ENCODE measurements around the gene SPAG17. TPM values are rescaled to one million over a fixed set of nuclear protein-coding genes. Genes with fewer than 3 reads are reported as not detected.

Gene SPAG17
- 0.09 TPM in 1 of 2 replicates, not detected in the other for total RNA-seq (ENCODE audit: low replicate concordance)

- TF ChIP-seq CTCF (IDR thresholded peaks at IDR 0.05; ENCODE audit: insufficient read depth, low read length), result peak; percentile 40
- peak within 1 kb of the TSS; percentile 44 for H3K4me3 ChIP-seq (ENCODE audit: low read depth, low read length)
- peak; percentile 23 for DNase-seq (ENCODE audit: low read depth)
These were observed at the start of gene SPAG17 for GRCh38 chr1:118185084-118185832. SPAG17 (minus strand) TSS chr1:118185228; CDS start chr1:118185157, 71 bp downstream.

DNA sequence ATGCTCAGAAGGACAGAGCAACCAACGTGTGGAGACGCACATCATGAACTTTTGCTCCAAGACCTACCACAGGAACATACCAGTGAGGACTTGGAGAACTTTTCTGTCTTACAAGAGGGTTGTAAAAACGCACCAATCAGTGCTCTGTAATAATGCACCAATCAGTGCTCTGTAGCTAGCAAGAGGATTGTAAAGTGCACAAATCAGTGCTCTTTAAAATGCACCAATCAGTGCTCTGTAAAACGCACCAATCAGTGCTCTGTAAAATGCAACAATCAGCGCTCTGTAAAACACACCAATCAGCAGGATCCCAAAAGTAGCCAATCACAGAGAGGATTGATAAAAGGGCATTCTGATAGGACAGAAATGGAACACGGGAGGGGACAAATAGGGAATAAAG is 40.4 kb upstream of the SPAG17 start:
- no peak for TF ChIP-seq CTCF (IDR thresholded peaks at IDR 0.05; ENCODE audit: insufficient read depth, low read length)
- no peak for DNase-seq (ENCODE audit: low read depth)
- H3K4me3 ChIP-seq (ENCODE audit: low read depth, low read length), result no peak overlapping the region

GRCh38 chr1:118223426-118223825 is 38.4 kb upstream of the SPAG17 start:
- DNase-seq (ENCODE audit: low read depth), result peak; percentile 3
- TF ChIP-seq CTCF (IDR thresholded peaks at IDR 0.05; ENCODE audit: insufficient read depth, low read length), result peak; percentile 24
- no peak overlapping the region for H3K4me3 ChIP-seq (ENCODE audit: low read depth, low read length)

- no peak for TF ChIP-seq CTCF (IDR thresholded peaks at IDR 0.05; ENCODE audit: insufficient read depth, low read length)
- DNase-seq (ENCODE audit: low read depth), result no peak
- H3K4me3 ChIP-seq (ENCODE audit: low read depth, low read length), result no peak overlapping the region
These were observed 34.4 kb upstream of the SPAG17 start for GRCh38 chr1:118219438-118219837.

- TF ChIP-seq CTCF (IDR thresholded peaks at IDR 0.05; ENCODE audit: insufficient read depth, low read length), result no peak
- DNase-seq (ENCODE audit: low read depth), result no peak
- H3K4me3 ChIP-seq (ENCODE audit: low read depth, low read length), result no peak overlapping the region
These were observed 32.3 kb upstream of the SPAG17 start for GRCh38 chr1:118217141-118217838.

DNA sequence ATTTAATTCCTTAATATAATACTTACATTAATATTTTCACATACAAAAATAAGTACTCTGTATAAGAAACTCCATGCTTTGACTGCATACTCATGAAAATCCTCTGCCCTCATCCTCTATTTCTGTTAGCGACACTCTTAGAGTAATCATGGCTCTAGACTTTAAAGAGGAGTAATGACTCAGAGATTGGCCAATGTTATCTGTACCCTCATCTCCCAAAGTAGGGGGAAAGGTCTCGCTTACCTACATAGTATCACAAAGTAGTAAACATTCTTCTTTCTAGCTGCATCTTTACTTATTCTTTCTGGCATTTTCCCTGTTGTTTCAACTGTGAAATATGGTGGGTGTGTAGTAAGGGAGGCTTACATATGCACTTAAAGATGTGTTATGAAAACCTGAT is 29.8 kb upstream of the SPAG17 start:
- no peak overlapping the region for H3K4me3 ChIP-seq (ENCODE audit: low read depth, low read length)
- no peak for DNase-seq (ENCODE audit: low read depth)
- no peak for TF ChIP-seq CTCF (IDR thresholded peaks at IDR 0.05; ENCODE audit: insufficient read depth, low read length)
